IMR-90 (cell line): ENCODE data around the gene MOXD1. TPM values are rescaled to one million over a fixed set of nuclear protein-coding genes. Genes with fewer than 3 reads are reported as not detected.

Experiments used
- ATAC-seq: fragments of 200-7000 bp; cut with Tn5 transposase; 2 replicates; pipeline ENCODE4 v1.9.1; 2020; ENCODE audit warnings: low read depth, mild to moderate bottlenecking, moderate library complexity
- BruUV-seq: library from RNA; stranded (reverse); fragments of 400-500 nt; replicated peaks from 2 replicates; lab custom pipeline; 2021; lab: Mats Ljungman, UMichigan
- CTCF ChIA-PET: fragments of 300-600 bp; formaldehyde crosslinking; extraction: SDS; loops from one replicate; lab custom pipeline; 2021; ENCODE audit warnings: antibody characterized with exemption; lab: Yijun Ruan, JAX
- POLR2A ChIA-PET: fragments of 300-600 bp; sonication (Branson Sonifier 250); formaldehyde crosslinking; loops from one replicate; lab custom pipeline; 2022; ENCODE audit warnings: antibody characterized with exemption; ENCODE audit not compliant: unreplicated experiment; lab: Charles Lee
- DNase-seq: peaks from one replicate; pipeline ENCODE4 v3.0.0; 2013
- H2AFZ ChIP-seq: replicated peaks from 2 replicates; pipeline ENCODE3; 2013; ENCODE audit warnings: low read length, mild to moderate bottlenecking; ENCODE audit not compliant: poor library complexity
- H2AK5ac ChIP-seq: 2 replicates; pipeline ENCODE4 v1.6.1; 2013; ENCODE audit warnings: low read depth, low read length, inconsistent platforms
- H2AK9ac ChIP-seq: replicated peaks from 2 replicates; pipeline ENCODE3; 2013; ENCODE audit warnings: mild to moderate bottlenecking, low read depth, low read length, moderate library complexity; ENCODE audit not compliant: poor library complexity
- H2BK120ac ChIP-seq: 2 replicates; pipeline ENCODE4 v1.6.1; 2013; ENCODE audit warnings: low read depth, low read length, inconsistent platforms
- H2BK15ac ChIP-seq: 3 replicates; pipeline ENCODE4 v1.6.1; 2013; ENCODE audit warnings: low read depth, low read length, inconsistent platforms
- H2BK20ac ChIP-seq: 2 replicates; pipeline ENCODE4 v1.6.1; 2013; ENCODE audit warnings: low read depth, mild to moderate bottlenecking, inconsistent platforms, low read length, moderate library complexity
- H2BK5ac ChIP-seq: 2 replicates; pipeline ENCODE4 v1.6.1; 2013; ENCODE audit warnings: mild to moderate bottlenecking, low read depth, low read length, inconsistent platforms; ENCODE audit not compliant: poor library complexity, severe bottlenecking
- H3K14ac ChIP-seq: replicated peaks from 2 replicates; pipeline ENCODE4 v1.6.1; 2013; ENCODE audit warnings: low read depth, low read length, inconsistent platforms
- H3K18ac ChIP-seq: 2 replicates; pipeline ENCODE4 v1.6.1; 2013; ENCODE audit warnings: low read depth, low read length, control low read depth
- H3K23ac ChIP-seq: 2 replicates; pipeline ENCODE4 v1.6.1; 2013; ENCODE audit warnings: low read depth, low read length, inconsistent platforms
- H3K27ac ChIP-seq: 2 replicates; pipeline ENCODE4 v1.5.1; 2013; ENCODE audit warnings: mild to moderate bottlenecking, control low read depth, low read length; ENCODE audit not compliant: insufficient read depth
- H3K27me3 ChIP-seq: 2 replicates; pipeline ENCODE4 v1.6.1; 2013; ENCODE audit warnings: low read length; ENCODE audit not compliant: control insufficient read depth, insufficient read depth
- H3K36me3 ChIP-seq: 2 replicates; pipeline ENCODE4 v1.6.1; 2013; ENCODE audit warnings: low read length, mixed read lengths; ENCODE audit not compliant: control insufficient read depth, insufficient read depth
- H3K4ac ChIP-seq: 2 replicates; pipeline ENCODE4 v1.6.1; 2013; ENCODE audit warnings: low read depth, low read length, inconsistent platforms
- H3K4me1 ChIP-seq: 2 replicates; pipeline ENCODE4 v1.6.1; 2013; ENCODE audit warnings: low read length, mixed read lengths; ENCODE audit not compliant: control insufficient read depth, insufficient read depth
- H3K4me2 ChIP-seq: 2 replicates; pipeline ENCODE4 v1.6.1; 2013; ENCODE audit warnings: low read depth, mild to moderate bottlenecking, control low read depth, low read length, moderate library complexity
- H3K4me3 ChIP-seq: 2 replicates; pipeline ENCODE4 v1.5.1; 2013; ENCODE audit warnings: low read depth, mild to moderate bottlenecking, control low read depth, low read length, moderate library complexity; ENCODE audit not compliant: insufficient read depth
- H3K56ac ChIP-seq: 2 replicates; pipeline ENCODE4 v1.6.1; 2013; ENCODE audit warnings: low read length, inconsistent platforms; ENCODE audit not compliant: insufficient read depth; ENCODE audit errors: extremely low read depth
- H3K79me1 ChIP-seq, 2 experiments: 2 replicates each; pipeline ENCODE4 v1.6.1; 2013; ENCODE audit warnings: low read length in 2 of 2, inconsistent platforms in 1 of 2, low read depth in 1 of 2
- H3K9ac ChIP-seq: 2 replicates; pipeline ENCODE4 v1.6.1; 2013; ENCODE audit warnings: low read depth, low read length, control low read depth
- H3K9me1 ChIP-seq: 2 replicates; pipeline ENCODE4 v1.6.1; 2013; ENCODE audit warnings: low read length, inconsistent platforms; ENCODE audit not compliant: insufficient read depth
- H3K9me3 ChIP-seq: 2 replicates; pipeline ENCODE4 v1.6.1; 2013; ENCODE audit warnings: low read length; ENCODE audit not compliant: control insufficient read depth, insufficient read depth
- H4K20me1 ChIP-seq: 2 replicates; pipeline ENCODE4 v1.6.1; 2013; ENCODE audit warnings: low read length, inconsistent platforms; ENCODE audit not compliant: insufficient read depth
- H4K5ac ChIP-seq: 2 replicates; pipeline ENCODE4 v1.6.1; 2013; ENCODE audit warnings: mild to moderate bottlenecking, low read depth, low read length, control low read depth
- H4K8ac ChIP-seq, 2 experiments: 2 replicates each; pipeline ENCODE4 v1.6.1; 2013; ENCODE audit warnings: low read depth in 2 of 2, low read length in 2 of 2, control low read depth in 1 of 2, inconsistent platforms in 1 of 2
- H4K91ac ChIP-seq: 2 replicates; pipeline ENCODE4 v1.6.1; 2013; ENCODE audit warnings: low read depth, low read length, inconsistent platforms; ENCODE audit not compliant: insufficient read depth
- BHLHE40 ChIP-seq: fragments of 150-350 bp; IDR thresholded peaks from 2 replicates; pipeline ENCODE4 v1.6.1; 2016; ENCODE audit warnings: mild to moderate bottlenecking, low read depth, low read length
- CEBPB ChIP-seq: IDR thresholded peaks from 2 replicates; pipeline ENCODE4 v1.6.1; 2012; ENCODE audit warnings: low read depth, low read length, improper control_type of control experiment
- CHD1 ChIP-seq: IDR thresholded peaks from 2 replicates; pipeline ENCODE4 v1.6.1; 2012; ENCODE audit warnings: low read depth, low read length, improper control_type of control experiment
- CTCF ChIP-seq: conservative IDR thresholded peaks from 2 replicates; pipeline ENCODE4 v1.5.1; 2012; ENCODE audit warnings: mild to moderate bottlenecking, low read depth, low read length, improper control_type of control experiment
- ELK1 ChIP-seq: fragments of 150-350 bp; IDR thresholded peaks from 2 replicates; pipeline ENCODE4 v1.6.1; 2016; ENCODE audit warnings: low read depth, mild to moderate bottlenecking, low read length, moderate library complexity, borderline replicate concordance
- FOS ChIP-seq: fragments of 150-350 bp; IDR thresholded peaks from 2 replicates; pipeline ENCODE4 v1.6.1; 2016; ENCODE audit warnings: low read depth, low read length
- MAFK ChIP-seq: IDR thresholded peaks from 2 replicates; pipeline ENCODE4 v1.6.1; 2012; ENCODE audit warnings: low read depth, low read length, improper control_type of control experiment
- MAZ ChIP-seq: IDR thresholded peaks from 2 replicates; pipeline ENCODE4 v1.6.1; 2012; ENCODE audit warnings: low read depth, mild to moderate bottlenecking, low read length, improper control_type of control experiment, moderate library complexity, borderline replicate concordance
- MXI1 ChIP-seq: IDR thresholded peaks from 2 replicates; pipeline ENCODE4 v1.6.1; 2012; ENCODE audit warnings: low read depth, mild to moderate bottlenecking, low read length, moderate library complexity, borderline replicate concordance
- NFE2L2 ChIP-seq: fragments of 150-350 bp; IDR thresholded peaks from 2 replicates; pipeline ENCODE4 v1.6.1; 2016; ENCODE audit warnings: low read depth, mild to moderate bottlenecking, low read length
- POLR2A ChIP-seq: IDR thresholded peaks from 2 replicates; pipeline ENCODE4 v1.6.1; 2012; ENCODE audit warnings: mild to moderate bottlenecking, low read depth, low read length
- RAD21 ChIP-seq: IDR thresholded peaks from 2 replicates; pipeline ENCODE4 v1.6.1; 2012; ENCODE audit warnings: low read length, improper control_type of control experiment
- RCOR1 ChIP-seq: IDR thresholded peaks from 2 replicates; pipeline ENCODE4 v1.6.1; 2012; ENCODE audit warnings: mild to moderate bottlenecking, low read length, improper control_type of control experiment; ENCODE audit not compliant: insufficient replicate concordance
- RFX5 ChIP-seq: IDR thresholded peaks from 2 replicates; pipeline ENCODE4 v1.8.0; 2012; ENCODE audit warnings: low read depth, mild to moderate bottlenecking, low read length, moderate library complexity
- SMC3 ChIP-seq: fragments of 150-350 bp; IDR thresholded peaks from 2 replicates; pipeline ENCODE4 v1.6.1; 2016; ENCODE audit warnings: low read depth, mild to moderate bottlenecking, antibody characterized with exemption, low read length, moderate library complexity
- USF2 ChIP-seq: fragments of 150-350 bp; IDR thresholded peaks from 2 replicates; pipeline ENCODE4 v1.6.1; 2017; ENCODE audit warnings: mild to moderate bottlenecking, antibody characterized with exemption, low read length, low read depth
- WGBS, 2 experiments: methylation state at CpG; one replicate each; pipeline versions ENCODE4 v1.1.5 to v1.1.7; 2013; ENCODE audit warnings: missing lambda C conversion rate in 2 of 2; ENCODE audit not compliant: insufficient read length in 1 of 2; ENCODE audit errors: extremely low coverage in 2 of 2; 5-methylcytosine and 5-hydroxymethylcytosine counted together
- dilution Hi-C: fragments of 300-500 bp; cut with HindIII; formaldehyde crosslinking; loops from one replicate; pipeline ENCODE4 v1.14.3; 2018; ENCODE audit warnings: low sequenced_read_pairs; ENCODE audit not compliant: unreplicated experiment
- in situ Hi-C: fragments of 300-500 bp; cut with MboI; formaldehyde crosslinking; loops from 3 replicates; pipeline ENCODE4 v1.14.3; 2019; ENCODE audit warnings: low sequenced_read_pairs, inconsistent platforms, mixed read lengths
- intact Hi-C: fragments of 100-400 bp; cut with micrococcal nuclease; formaldehyde crosslinking; loops from 2 replicates; pipeline ENCODE4 v1.10.0; 2022
- polyA plus RNA-seq, 3 experiments: library from polyadenylated mRNA; depleted of rRNA; stranded (reverse); fragments of >200 nt; gene quantifications; 2 replicates each; pipeline ENCODE4 v1.2.3, GENCODE V29; 2012; ENCODE audit warnings: low replicate concordance in 1 of 3
- total RNA-seq: library from RNA; depleted of rRNA; stranded (reverse); fragments of >200 nt; gene quantifications from 2 replicates; pipeline ENCODE4 v1.2.3, GENCODE V29; 2012

The MOXD1 gene
- total and polyA plus RNA-seq, 2 of the 4 experiments (the other 2 are of a cell fraction): 10.0 to 19.4 TPM

- Histone ChIP-seq H3K36me3 (no peaks in the 10 kb centered on the region), H2AK9ac (no peak overlapping the region), H3K27ac (no peak overlapping the region), H3K4me2 (no peak overlapping the region), H4K5ac (no peak overlapping the region), H2BK20ac (no peak overlapping the region), H3K4ac (no peak overlapping the region), H2BK120ac (no peak overlapping the region), H3K56ac (no peak overlapping the region), H3K23ac (no peak overlapping the region), H3K4me1 (no peaks in the 10 kb centered on the region; the same call in 1 of the 2 replicates), H4K91ac (no peak overlapping the region), H3K9me3 (peaks cover 5% of the 10 kb centered on the region), H3K79me1 (no peaks in the 10 kb centered on the region), H2AFZ (no peak overlapping the region), H3K27me3 (no peaks in the 10 kb centered on the region), H3K14ac (no peak overlapping the region), H2BK15ac (no peak overlapping the region), H3K9ac (no peak overlapping the region), H3K18ac (no peak overlapping the region), H3K9me1 (no peaks in the 10 kb centered on the region), H2BK5ac (no peak overlapping the region), H2AK5ac (no peak overlapping the region), H4K20me1 (no peaks in the 10 kb centered on the region), H3K4me3 (no peak overlapping the region), H4K8ac (no peak overlapping the region)
- intact Hi-C loops (no loop called here), in situ Hi-C loops (no loop called here), dilution Hi-C loops (no loop called here)
- ATAC-seq (no peak), DNase-seq (no peak)
- CTCF ChIA-PET: no interaction called here
- BruUV-seq: no TSS peak
- WGBS, 2 experiments: no CpG with 5 or more reads among the region's 5 CpGs
- TF ChIP-seq CEBPB: no peak
- TF ChIP-seq CTCF: no peak
- TF ChIP-seq MAFK: no peak
- no peak for TF ChIP-seq RCOR1
- TF ChIP-seq RFX5: no peak
- no peak for TF ChIP-seq CHD1
- no peak for TF ChIP-seq BHLHE40
- TF ChIP-seq NFE2L2: no peak
- no peak for TF ChIP-seq ELK1
- TF ChIP-seq POLR2A: no peak
- TF ChIP-seq MXI1: no peak
- no peak for TF ChIP-seq SMC3
- no peak for TF ChIP-seq USF2
- no peak for TF ChIP-seq FOS
- no peak for TF ChIP-seq RAD21
- TF ChIP-seq MAZ: no peak
- POLR2A ChIA-PET: no interaction called here
Observed at GRCh38 chr6:132344811-132345210, 56.5 kb downstream of the MOXD1 start.
